IPS-NIHi7 (cell line): ENCODE measurements around the gene XXYLT1.

Experiments
- DNase-seq: peaks from one replicate; pipeline ENCODE4 v3.0.0; 2012; ENCODE audit warnings: mixed read lengths; ENCODE audit errors: extremely low spot score

The XXYLT1 gene

DNA sequence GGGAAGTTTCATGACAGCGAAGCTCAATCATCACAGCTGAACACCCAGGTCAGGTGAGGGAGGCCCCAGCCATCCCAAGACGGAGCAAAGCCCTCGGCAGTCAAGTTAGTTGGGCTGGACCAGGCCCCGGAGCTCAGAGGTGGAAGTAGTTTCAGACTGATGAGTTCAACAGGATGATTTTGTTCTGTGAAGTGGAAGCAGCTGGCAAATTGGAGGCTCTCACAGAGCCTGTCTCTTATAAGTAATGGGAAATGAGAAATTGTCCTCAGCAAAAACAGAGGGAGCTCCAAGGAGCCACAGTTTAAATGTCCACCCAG, 245.1 kb downstream of the XXYLT1 start:
- DNase-seq, result no peak

DNA sequence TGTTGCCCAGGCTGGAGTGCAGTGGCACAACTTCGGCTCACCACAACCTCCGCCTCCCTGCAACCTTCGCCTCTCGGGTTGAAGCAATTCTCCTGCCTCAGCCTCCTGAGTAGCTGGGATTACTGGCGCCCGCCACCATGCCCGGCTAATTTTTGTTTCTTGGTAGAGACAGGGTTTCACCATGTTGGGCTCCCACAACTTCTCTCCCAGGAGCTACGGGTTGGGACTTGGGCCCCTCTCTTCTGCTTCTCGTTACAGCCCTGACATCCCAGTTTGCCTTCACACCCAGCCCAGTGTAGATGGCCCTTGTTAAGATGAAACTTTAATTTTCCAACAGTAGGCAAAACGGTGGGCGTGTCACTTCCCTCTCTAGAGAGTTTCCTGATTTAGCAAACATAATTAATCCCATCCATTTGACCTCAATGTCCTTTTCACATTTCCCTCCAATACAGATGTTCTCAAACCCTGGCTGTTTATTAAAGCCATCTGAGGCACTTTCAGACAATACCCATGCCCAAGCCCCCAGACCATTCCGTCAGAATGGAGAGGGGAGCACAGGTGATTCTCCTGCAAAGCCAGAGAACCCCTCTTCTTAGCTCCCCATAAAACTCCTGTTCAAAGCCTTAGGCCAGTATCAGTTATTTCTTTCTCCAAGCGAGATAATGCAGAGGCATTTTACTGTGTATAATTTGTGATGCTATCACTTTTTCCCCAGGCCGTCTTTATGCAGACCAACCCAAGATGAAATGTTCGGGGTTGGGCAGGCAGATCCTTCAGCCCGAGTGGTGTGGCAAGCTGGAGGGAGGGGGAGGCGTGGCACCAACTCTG, 245.7 kb downstream of the XXYLT1 start:
- no peak for DNase-seq

DNA sequence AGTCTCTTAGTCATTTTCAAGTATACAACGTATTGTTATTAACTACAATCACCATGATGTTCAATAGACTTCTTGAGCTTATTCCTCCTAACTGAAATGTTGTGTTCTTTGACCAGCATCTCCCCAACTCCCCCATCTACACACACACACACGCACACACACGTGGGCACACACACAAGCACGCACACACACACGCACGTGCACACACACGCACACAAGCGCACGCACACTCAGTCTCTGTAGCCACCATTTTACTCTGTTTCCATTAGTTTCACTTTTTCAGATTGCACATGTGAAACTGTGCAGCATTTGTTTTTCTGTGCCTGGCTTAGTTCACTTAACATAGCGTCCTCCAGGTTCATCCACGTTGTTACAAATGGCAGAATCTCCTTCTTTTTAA, 247.0 kb downstream of the XXYLT1 start:
- DNase-seq, result no peak

DNA sequence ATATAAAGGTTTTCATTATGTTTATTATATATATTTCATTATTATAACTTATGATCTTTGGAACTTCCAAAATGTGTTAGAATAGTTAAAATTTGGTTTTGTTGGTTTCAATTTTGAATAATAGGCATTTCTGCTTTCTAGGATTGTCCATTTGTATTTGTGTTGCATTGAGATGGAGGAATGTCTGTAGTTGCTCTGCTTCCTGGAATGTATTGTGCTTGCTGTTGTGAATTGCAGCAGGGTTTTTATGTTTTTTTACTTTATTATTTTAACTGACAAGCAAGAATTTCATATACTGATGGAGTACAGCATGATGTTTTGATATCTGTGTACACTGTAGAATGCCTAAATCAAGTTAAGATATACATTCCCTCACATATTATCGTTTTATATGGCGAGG, 247.4 kb downstream of the XXYLT1 start:
- DNase-seq, result no peak

DNA sequence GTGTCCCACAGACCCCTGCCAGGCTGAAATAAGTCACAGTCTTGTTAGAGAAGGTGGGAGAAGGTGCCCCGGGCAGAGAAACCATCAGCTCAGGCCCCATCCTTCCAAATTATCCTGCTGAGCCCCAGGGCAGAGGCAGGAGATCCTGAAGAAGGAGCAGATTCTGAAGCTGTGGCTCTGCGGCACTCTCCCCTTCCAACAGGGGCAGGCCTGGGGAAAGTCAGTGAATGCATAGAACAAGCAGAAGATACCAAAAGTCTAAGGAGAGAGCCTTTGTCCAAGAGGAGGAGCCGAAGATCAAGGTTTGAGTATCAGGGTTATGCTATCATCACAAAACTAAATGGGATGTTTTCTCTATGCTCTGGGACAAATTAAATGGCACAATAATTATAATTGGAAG, 249.3 kb downstream of the XXYLT1 start:
- no peak for DNase-seq

DNA sequence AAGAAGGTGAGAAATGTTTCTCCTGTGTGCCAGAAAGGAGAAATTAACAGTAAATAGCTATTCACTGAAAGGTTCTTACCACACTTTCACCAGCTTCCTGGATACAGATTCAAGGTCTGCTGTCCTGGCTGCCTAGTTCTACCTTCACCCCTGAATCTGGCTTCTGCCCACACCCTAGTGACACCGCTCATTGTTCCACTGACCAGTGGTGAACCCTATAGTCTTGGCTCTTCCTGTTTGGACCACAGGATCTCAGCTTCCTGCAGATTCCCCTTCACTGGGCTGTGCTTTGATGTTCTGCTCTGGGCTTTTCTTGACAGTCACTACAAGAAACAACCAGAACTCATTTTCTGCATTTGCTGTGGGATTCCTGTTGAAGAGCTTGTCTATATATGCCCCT, 250.0 kb downstream of the XXYLT1 start:
- DNase-seq, result no peak

DNA sequence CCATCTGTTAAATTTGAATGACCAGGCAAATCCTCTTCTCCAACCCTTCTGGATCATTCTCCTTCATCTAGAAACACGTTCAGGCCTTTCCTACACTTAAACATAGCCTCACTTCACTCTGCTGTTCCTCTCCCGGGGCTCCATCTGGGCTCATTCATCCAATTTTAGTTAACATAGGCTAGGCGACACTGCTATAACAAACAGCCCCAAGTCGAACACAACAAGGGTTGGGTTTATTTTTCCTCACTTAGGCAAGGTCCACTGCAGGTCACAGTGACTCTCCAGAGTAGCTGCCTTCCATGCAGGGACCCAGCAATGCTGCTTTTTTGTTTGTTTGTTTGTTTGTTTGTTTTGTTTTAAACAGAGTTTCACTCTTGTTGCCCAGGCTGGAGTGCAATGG, 250.8 kb downstream of the XXYLT1 start:
- no peak for DNase-seq

DNA sequence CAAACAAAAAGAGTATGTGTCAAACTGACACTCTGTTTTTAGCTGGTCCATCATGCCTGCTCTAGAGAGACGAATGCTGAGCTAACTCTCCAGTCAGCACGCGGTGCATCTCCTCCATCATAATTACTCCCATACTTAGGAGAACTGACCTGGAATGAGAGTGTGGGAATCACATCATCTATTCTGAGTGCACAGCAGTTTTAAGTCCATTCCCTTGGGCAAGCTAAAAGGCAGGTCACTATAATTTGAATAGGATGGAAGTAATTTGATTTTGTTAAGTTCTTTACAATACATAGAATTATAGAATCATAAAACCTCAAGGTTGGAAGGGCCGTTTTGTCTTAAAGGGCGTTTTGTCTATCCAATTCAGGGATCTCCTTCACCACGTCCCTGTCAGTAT, 251.6 kb downstream of the XXYLT1 start:
- no peak for DNase-seq
